CD4-positive, alpha-beta memory T cell (primary cell): ENCODE results near the gene ZNF80. TPM values are rescaled to one million over a fixed set of nuclear protein-coding genes. Genes with fewer than 3 reads are reported as not detected.
A peak's percentile ranks its signal among the peaks of the same experiment; 100 is the strongest.

Experiments used
- CTCF ChIA-PET: fragments of 350-600 bp; sonication (Branson Sonifier 250); formaldehyde crosslinking; loops from one replicate; lab custom pipeline; 2021; ENCODE audit warnings: inconsistent platforms; ENCODE audit not compliant: partially characterized antibody; lab: Charles Lee
- POLR2A ChIA-PET: fragments of 350-600 bp; sonication (Branson Sonifier 250); formaldehyde crosslinking; loops from one replicate; lab custom pipeline; 2021; ENCODE audit not compliant: partially characterized antibody; lab: Charles Lee
- DNase-seq, 5 donors: peaks; one replicate each; pipeline versions ENCODE4 v3.0.0 to v3.0.0-alpha.2; 2020 to 2022; ENCODE audit warnings: mixed read lengths in 1 of 5
- H3K27ac ChIP-seq: one replicate; pipeline ENCODE4 v1.7.0; 2013; ENCODE audit warnings: low read depth, low read length
- H3K27me3 ChIP-seq: 2 replicates; pipeline ENCODE4 v1.7.0; 2013; ENCODE audit warnings: mild to moderate bottlenecking, low read length, moderate library complexity; ENCODE audit not compliant: insufficient read depth
- H3K36me3 ChIP-seq: 2 replicates; pipeline ENCODE4 v1.7.0; 2013; ENCODE audit warnings: mild to moderate bottlenecking, low read length, moderate library complexity; ENCODE audit not compliant: insufficient read depth
- H3K4me1 ChIP-seq: 2 replicates; pipeline ENCODE4 v1.7.0; 2013; ENCODE audit warnings: mild to moderate bottlenecking, low read length, moderate library complexity; ENCODE audit not compliant: insufficient read depth
- H3K4me3 ChIP-seq, 2 donors: one replicate each; pipeline ENCODE4 v1.7.0; 2013; ENCODE audit warnings: low read length in 2 of 2, mild to moderate bottlenecking in 1 of 2
- H3K9me3 ChIP-seq, 2 donors: one replicate each; pipeline ENCODE4 v1.7.0; 2013; ENCODE audit warnings: low read length in 2 of 2, control low read depth in 1 of 2; ENCODE audit not compliant: control insufficient read depth in 1 of 2
- H3K27ac Mint-ChIP-seq, 7 donors: one replicate each; pipeline ENCODE4 v1.8.0; 2020 to 2021; ENCODE audit warnings: mixed read lengths in 7 of 7, mild to moderate bottlenecking in 6 of 7, inconsistent platforms in 3 of 7, moderate library complexity in 3 of 7
- H3K27me3 Mint-ChIP-seq, 2 donors: one replicate each; pipeline ENCODE4 v1.8.0; 2020 to 2021; ENCODE audit warnings: mixed read lengths in 2 of 2
- H3K36me3 Mint-ChIP-seq, 2 donors: one replicate each; pipeline ENCODE4 v1.8.0; 2020 to 2021; ENCODE audit warnings: mixed read lengths in 2 of 2, inconsistent platforms in 1 of 2, mild to moderate bottlenecking in 1 of 2
- H3K4me1 Mint-ChIP-seq, 4 donors: one replicate each; pipeline ENCODE4 v1.8.0; 2020 to 2021; ENCODE audit warnings: mixed read lengths in 4 of 4, mild to moderate bottlenecking in 1 of 4
- H3K4me3 Mint-ChIP-seq, 8 donors: one replicate each; pipeline ENCODE4 v1.8.0; 2020 to 2021; ENCODE audit warnings: mixed read lengths in 8 of 8, mild to moderate bottlenecking in 7 of 8, moderate library complexity in 6 of 8, inconsistent platforms in 3 of 8
- H3K9me3 Mint-ChIP-seq, 8 donors: one replicate each; pipeline ENCODE4 v1.8.0; 2020 to 2021; ENCODE audit warnings: mixed read lengths in 8 of 8, mild to moderate bottlenecking in 5 of 8, inconsistent platforms in 3 of 8, moderate library complexity in 1 of 8
- intact Hi-C: fragments of 100-400 bp; cut with micrococcal nuclease; formaldehyde crosslinking; loops from one replicate; pipeline ENCODE4 v1.15.1; 2023
- polyA plus RNA-seq, 2 donors: library from polyadenylated mRNA; unstranded; fragments of 300-500 nt; fragmentation: Illumina TruSeq; gene quantifications; one replicate each; pipeline ENCODE4 v1.2.3, GENCODE V29; 2021
- total RNA-seq, 2 experiments: library from RNA; stranded (reverse); gene quantifications; one replicate each; pipeline ENCODE4 v1.2.3, GENCODE V29; 2021

ZNF80 gene
- total and polyA plus RNA-seq, 4 experiments from 2014 or later: 0.34 to 1.1 (median 0.85) TPM

DNA sequence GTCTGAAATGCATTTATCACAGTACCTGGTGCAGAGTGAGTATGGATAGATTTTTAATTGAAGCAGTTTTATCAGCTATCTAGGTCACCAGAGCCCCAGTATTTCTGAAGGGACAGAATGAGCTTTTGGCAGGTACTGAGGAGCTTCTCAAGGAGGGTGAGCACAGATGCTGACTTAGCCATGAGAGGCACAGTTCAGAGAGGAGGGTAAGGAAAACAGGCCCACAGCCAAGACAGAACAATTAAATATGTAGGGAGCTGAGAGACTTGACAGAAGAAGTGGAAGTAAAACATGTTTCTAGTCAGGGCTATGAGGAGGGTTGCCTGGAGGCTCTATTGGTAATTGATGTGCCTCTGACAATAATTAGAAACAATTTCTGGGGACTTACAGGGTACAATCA, 20.1 kb downstream of the ZNF80 start:
- H3K4me3 ChIP-seq: no peak overlapping the region

GRCh38 chr3:114216186-114216970, 21.0 kb downstream of the ZNF80 start:
- peak overlapping the region in 1 of 2 donors; percentile 0 for H3K4me3 ChIP-seq
- no peak for DNase-seq

More for the DNA sequence above, 20.1 kb downstream of the ZNF80 start:
- Mint-ChIP-seq H3K36me3 (peaks cover 5 to 6% of the 10 kb centered on the region in 2 donors), H3K4me1 (peaks cover 0 to 47% (median 19%) of the 10 kb centered on the region in 4 donors), H3K4me3 (peak overlapping the region in 4 of 8 donors; percentile 1 to 31 (median 22)), H3K27ac (peak overlapping the region in 2 of 7 donors; percentile 81 to 83), H3K9me3 (no peaks in the 10 kb centered on the region), H3K27me3 (no peaks in the 10 kb centered on the region)
- H3K27ac ChIP-seq: peak overlapping the region; percentile 1
- H3K36me3 ChIP-seq: no peaks in the 10 kb centered on the region
- no peak for DNase-seq
- H3K9me3 ChIP-seq: no peaks in the 10 kb centered on the region
- H3K27me3 ChIP-seq: no peaks in the 10 kb centered on the region
- POLR2A ChIA-PET: interaction anchor here (0.6 to 8.4 kb wide), 8 partner anchors 10 to 101 kb away, joined by 3 to 309 read pairs (median 14); partner anchors contain the start of genes TIGIT and ZNF80
- CTCF ChIA-PET: interaction anchor here (0.8 to 7.4 kb wide), 6 partner anchors 10 to 201 kb away, joined by 3 to 138 read pairs (median 8); partner anchors contain the start of gene TIGIT
- intact Hi-C loops: loop anchor here (10.0 kb wide), 1 partner anchor 1568 kb away; no protein-coding TSS in a partner anchor
- peaks cover 99% of the 10 kb centered on the region for H3K4me1 ChIP-seq

DNA sequence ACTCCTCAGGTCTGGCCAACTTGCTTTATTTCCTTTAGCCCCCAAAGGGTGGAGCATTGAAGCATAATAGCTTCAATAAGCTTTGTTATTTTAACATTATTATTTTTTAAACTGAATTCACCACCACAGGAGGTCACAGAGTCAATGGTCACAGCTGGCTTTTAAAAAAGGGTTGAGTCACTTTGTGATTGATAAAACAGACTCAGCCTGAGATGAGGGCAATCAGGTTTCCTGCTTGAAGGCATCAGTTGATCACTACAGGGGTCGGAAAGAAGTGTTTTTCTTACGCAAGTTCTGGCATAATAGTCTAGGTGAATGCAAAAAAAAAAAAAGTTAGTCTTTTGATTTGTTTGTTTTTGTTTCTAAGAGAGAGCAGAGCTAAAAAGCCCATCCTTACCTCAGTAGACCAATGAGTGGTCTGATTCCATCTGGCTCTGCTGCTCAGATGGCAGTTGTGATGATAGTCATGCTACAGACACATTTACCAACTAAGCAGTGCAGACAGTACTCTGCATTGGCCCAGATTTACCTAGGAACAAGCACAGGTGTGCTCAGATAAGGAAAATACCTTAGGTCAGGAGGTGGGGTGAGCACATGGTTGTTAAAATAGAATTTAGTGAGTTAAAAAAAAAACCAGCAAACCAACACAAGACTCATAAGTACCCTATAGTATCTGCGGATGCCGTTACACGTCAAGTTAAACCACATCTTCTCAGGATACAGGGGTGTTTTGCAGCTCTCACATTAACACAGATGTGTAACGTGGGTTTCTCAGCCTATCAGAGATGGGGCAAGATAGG, 22.6 kb downstream of the ZNF80 start:
- intact Hi-C loops: loop anchor here (1.0 to 10.0 kb wide), 8 partner anchors 9 to 1570 kb away; partner anchors contain the start of genes ATP6V1A, CCDC191, DRD3 and NAA50
- H3K4me3 Mint-ChIP-seq: no peak overlapping the region

More at GRCh38 chr3:114216186-114216970, 21.0 kb downstream of the ZNF80 start:
- Mint-ChIP-seq H3K4me1 (peaks cover 0 to 38% (median 14%) of the 10 kb centered on the region in 4 donors), H3K4me3 (peak overlapping the region in 2 of 8 donors; percentile 7), H3K36me3 (peaks cover 0 to 6% of the 10 kb centered on the region in 2 donors), H3K27me3 (no peaks in the 10 kb centered on the region), H3K27ac (no peak overlapping the region), H3K9me3 (no peaks in the 10 kb centered on the region)
- H3K36me3 ChIP-seq: no peaks in the 10 kb centered on the region
- intact Hi-C loops: loop anchor here (10.0 kb wide), 1 partner anchor 1568 kb away; no protein-coding TSS in a partner anchor
- H3K4me1 ChIP-seq: peaks cover 96% of the 10 kb centered on the region
- H3K9me3 ChIP-seq: no peaks in the 10 kb centered on the region
- ChIA-PET POLR2A (interaction anchor here (2.5 to 8.4 kb wide), 6 partner anchors 11 to 91 kb away, joined by 12 to 309 read pairs (median 40); partner anchors contain the start of genes TIGIT and ZNF80), CTCF (interaction anchor here (0.7 to 7.4 kb wide), 4 partner anchors 69 to 202 kb away, joined by 3 to 138 read pairs (median 7); partner anchors contain the start of gene TIGIT)
- H3K27ac ChIP-seq: peak overlapping the region; percentile 86
- no peaks in the 10 kb centered on the region for H3K27me3 ChIP-seq

DNA sequence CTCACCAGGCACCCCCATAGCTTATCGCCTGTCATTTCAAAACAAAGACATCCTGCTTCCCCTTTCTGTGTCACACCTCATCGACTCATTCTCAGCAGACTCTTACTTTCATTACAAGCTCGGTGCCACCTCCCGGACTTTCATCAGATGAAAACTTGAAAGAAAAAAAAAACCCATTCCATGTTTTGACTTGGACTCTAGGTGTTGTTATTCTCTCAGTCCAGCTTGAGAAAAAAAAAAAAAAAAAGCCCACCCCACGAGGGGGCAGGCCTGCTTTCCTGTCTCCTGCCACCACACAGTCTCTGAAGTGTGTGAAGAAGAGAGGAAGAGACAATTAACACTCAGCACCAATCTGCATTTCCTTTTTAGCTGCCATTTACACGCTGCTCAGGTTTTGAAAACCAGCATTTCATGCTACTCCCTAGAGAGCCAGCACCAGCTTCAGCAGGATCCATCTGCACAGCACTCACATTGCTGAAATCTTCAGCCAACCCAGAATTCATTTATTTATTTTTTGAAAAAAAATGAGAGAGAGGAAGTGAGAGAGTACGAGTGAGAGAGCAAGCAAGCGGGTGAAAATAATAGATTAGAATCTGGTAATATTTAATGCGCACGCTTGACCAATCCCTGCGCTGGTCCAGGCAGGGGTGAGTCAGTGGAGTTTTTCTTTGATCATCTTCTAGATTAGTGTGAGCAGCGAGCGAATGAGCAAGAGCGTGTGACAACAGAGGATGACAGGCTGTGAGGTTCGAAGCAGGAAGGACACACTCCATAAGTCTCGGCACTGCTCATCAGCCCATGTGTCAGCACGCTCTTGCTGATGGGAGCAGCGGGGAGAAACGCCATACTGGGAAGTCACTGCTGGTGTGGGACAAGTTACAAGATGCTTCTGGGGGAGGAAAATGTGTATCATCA, 23.5 kb downstream of the ZNF80 start:
- Histone ChIP-seq H3K9me3 (no peaks in the 10 kb centered on the region), H3K4me1 (peaks cover 71% of the 10 kb centered on the region), H3K36me3 (no peaks in the 10 kb centered on the region), H3K27ac (peak overlapping the region; percentile 86), H3K4me3 (peak overlapping the region; percentile 26 to 58), H3K27me3 (no peaks in the 10 kb centered on the region)
- peak; percentile 74 to 92 (median 79) for DNase-seq
- POLR2A ChIA-PET: interaction anchor here (0.6 to 8.4 kb wide), 45 partner anchors 9 to 1652 kb away, joined by 3 to 309 read pairs (median 5); partner anchors contain the start of genes ATG3, ATP6V1A, CCDC191 and DRD3
- intact Hi-C loops: loop anchor here (1.0 to 10.0 kb wide), 12 partner anchors 20 to 1571 kb away; partner anchors contain the start of genes ATP6V1A, CCDC191, DRD3 and NAA50
- H3K4me1 Mint-ChIP-seq: peaks cover 0 to 20% (median 7%) of the 10 kb centered on the region in 4 donors
- no peaks in the 10 kb centered on the region for H3K9me3 Mint-ChIP-seq
- CTCF ChIA-PET: interaction anchor here (0.7 to 7.4 kb wide), 30 partner anchors 9 to 653 kb away, joined by 3 to 138 read pairs (median 5); partner anchors contain the start of genes TIGIT and ZNF80
- H3K4me3 Mint-ChIP-seq: no peak overlapping the region
- H3K27ac Mint-ChIP-seq: no peak overlapping the region
- peaks cover 0 to 6% of the 10 kb centered on the region in 2 donors for H3K36me3 Mint-ChIP-seq
- no peaks in the 10 kb centered on the region for H3K27me3 Mint-ChIP-seq

More for the DNA sequence above, 22.6 kb downstream of the ZNF80 start:
- Mint-ChIP-seq H3K27ac (no peak overlapping the region), H3K27me3 (no peaks in the 10 kb centered on the region), H3K9me3 (no peaks in the 10 kb centered on the region), H3K4me1 (peaks cover 0 to 25% (median 9%) of the 10 kb centered on the region in 4 donors), H3K36me3 (peaks cover 0 to 6% of the 10 kb centered on the region in 2 donors)
- Histone ChIP-seq H3K9me3 (no peaks in the 10 kb centered on the region), H3K4me3 (peak overlapping the region; percentile 26 to 58), H3K4me1 (peaks cover 79% of the 10 kb centered on the region), H3K27me3 (no peaks in the 10 kb centered on the region), H3K36me3 (no peaks in the 10 kb centered on the region), H3K27ac (peak overlapping the region; percentile 86)
- ChIA-PET CTCF (interaction anchor here (1.1 to 7.4 kb wide), 13 partner anchors 9 to 206 kb away, joined by 3 to 138 read pairs (median 20); partner anchors contain the start of genes TIGIT and ZNF80), POLR2A (interaction anchor here (0.6 to 8.4 kb wide), 33 partner anchors 10 to 1652 kb away, joined by 3 to 309 read pairs (median 6); partner anchors contain the start of genes ATG3, ATP6V1A, CCDC191 and DRD3)
- DNase-seq: peak; percentile 78 to 86 (median 84)

DNA sequence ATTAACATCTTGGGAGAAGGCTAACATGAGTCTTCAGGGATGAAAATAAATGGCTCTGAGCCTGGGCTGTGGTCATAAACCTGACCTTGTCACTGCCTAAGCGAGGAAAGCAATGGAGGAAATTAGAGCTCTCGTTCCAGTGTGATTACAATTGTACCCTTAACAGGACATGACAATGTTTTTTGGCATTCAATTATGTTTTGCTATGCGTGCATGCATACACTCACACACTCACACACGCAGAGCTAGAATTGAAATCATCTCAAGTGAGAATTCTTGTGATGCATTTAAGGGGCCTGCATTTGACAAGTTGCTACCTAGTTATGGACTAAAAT, 24.1 kb downstream of the ZNF80 start:
- no peak for DNase-seq
- Histone ChIP-seq H3K27me3 (no peaks in the 10 kb centered on the region), H3K27ac (peak overlapping the region; percentile 86), H3K4me1 (peaks cover 65% of the 10 kb centered on the region), H3K9me3 (no peaks in the 10 kb centered on the region), H3K36me3 (no peaks in the 10 kb centered on the region), H3K4me3 (peak overlapping the region in 1 of 2 donors; percentile 58)
- ChIA-PET CTCF (interaction anchor here (0.7 to 7.4 kb wide), 28 partner anchors 9 to 652 kb away, joined by 3 to 138 read pairs (median 5); partner anchors contain the start of genes TIGIT and ZNF80), POLR2A (interaction anchor here (0.6 to 8.4 kb wide), 37 partner anchors 9 to 1651 kb away, joined by 3 to 309 read pairs (median 6); partner anchors contain the start of genes ATG3, ATP6V1A, CCDC191 and DRD3)
- peaks cover 0 to 6% of the 10 kb centered on the region in 2 donors for H3K36me3 Mint-ChIP-seq
- peaks cover 0 to 16% (median 6%) of the 10 kb centered on the region in 4 donors for H3K4me1 Mint-ChIP-seq
- H3K4me3 Mint-ChIP-seq: no peak overlapping the region
- no peaks in the 10 kb centered on the region for H3K9me3 Mint-ChIP-seq
- no peak overlapping the region for H3K27ac Mint-ChIP-seq
- H3K27me3 Mint-ChIP-seq: no peaks in the 10 kb centered on the region
- intact Hi-C loops: loop anchor here (1.0 to 10.0 kb wide), 9 partner anchors 36 to 1572 kb away; partner anchors contain the start of genes CCDC191, DRD3, QTRT2 and ZBTB20
